ENCODE data around the gene IL17D. TPM values are rescaled to one million over a fixed set of nuclear protein-coding genes. Genes with fewer than 3 reads are reported as not detected.
A peak's percentile ranks its signal among the peaks of the same experiment; 100 is the strongest.

The IL17D gene
- total RNA-seq, 2 donors from 2014 or later = 0.66 to 0.78 TPM

DNA sequence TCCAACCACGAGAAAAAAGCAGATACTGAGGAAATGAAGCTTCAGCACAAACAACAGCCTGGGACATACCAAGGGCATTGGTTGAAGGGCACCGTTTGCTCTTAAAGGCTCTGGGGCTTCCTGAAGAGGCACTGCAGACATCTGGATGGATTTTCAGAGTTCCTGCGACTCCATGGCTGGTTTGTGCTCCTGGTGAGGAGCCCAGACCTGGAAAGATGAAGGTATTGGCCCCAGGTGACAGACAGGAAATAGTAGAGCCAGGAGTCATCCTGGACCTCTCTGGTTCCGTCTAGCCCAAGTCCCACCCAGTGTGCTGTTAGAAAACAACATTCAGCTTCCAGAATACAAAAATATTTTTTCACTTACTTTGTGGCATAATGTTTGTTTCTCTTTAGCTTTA is 6.3 kb downstream of the IL17D start:
- TF ChIP-seq, protein P1, sequence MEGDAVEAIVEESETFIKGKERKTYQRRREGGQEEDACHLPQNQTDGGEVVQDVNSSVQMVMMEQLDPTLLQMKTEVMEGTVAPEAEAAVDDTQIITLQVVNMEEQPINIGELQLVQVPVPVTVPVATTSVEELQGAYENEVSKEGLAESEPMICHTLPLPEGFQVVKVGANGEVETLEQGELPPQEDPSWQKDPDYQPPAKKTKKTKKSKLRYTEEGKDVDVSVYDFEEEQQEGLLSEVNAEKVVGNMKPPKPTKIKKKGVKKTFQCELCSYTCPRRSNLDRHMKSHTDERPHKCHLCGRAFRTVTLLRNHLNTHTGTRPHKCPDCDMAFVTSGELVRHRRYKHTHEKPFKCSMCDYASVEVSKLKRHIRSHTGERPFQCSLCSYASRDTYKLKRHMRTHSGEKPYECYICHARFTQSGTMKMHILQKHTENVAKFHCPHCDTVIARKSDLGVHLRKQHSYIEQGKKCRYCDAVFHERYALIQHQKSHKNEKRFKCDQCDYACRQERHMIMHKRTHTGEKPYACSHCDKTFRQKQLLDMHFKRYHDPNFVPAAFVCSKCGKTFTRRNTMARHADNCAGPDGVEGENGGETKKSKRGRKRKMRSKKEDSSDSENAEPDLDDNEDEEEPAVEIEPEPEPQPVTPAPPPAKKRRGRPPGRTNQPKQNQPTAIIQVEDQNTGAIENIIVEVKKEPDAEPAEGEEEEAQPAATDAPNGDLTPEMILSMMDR (IDR thresholded peaks at IDR 0.05) = no peak
- TF ChIP-seq POLR2A (IDR thresholded peaks at IDR 0.05) = no peak
- intact Hi-C loops (cut with DNase I) = loop anchor here (5.0 to 10.0 kb wide), 2 partner anchors 115 to 213 kb away; no protein-coding TSS in a partner anchor
- ATAC-seq (no peak), DNase-seq (no peak)
- no peaks in the 10 kb centered on the region for H3K27me3 ChIP-seq
- no peaks in the 10 kb centered on the region for H3K9me3 ChIP-seq
- H3K36me3 ChIP-seq (replicated peaks in 1 of 2; ENCODE audit: insufficient read depth in 1 of 2, low read depth in 2 of 2) = no peaks in the 10 kb centered on the region
- no peak overlapping the region for H3K4me3 ChIP-seq
- H3K4me1 ChIP-seq = peaks cover 14% of the 10 kb centered on the region
- 50 to 53% methylated on average over 4 of the region's 4 CpGs for WGBS, 2 donors
- no peak overlapping the region for H3K27ac ChIP-seq

DNA sequence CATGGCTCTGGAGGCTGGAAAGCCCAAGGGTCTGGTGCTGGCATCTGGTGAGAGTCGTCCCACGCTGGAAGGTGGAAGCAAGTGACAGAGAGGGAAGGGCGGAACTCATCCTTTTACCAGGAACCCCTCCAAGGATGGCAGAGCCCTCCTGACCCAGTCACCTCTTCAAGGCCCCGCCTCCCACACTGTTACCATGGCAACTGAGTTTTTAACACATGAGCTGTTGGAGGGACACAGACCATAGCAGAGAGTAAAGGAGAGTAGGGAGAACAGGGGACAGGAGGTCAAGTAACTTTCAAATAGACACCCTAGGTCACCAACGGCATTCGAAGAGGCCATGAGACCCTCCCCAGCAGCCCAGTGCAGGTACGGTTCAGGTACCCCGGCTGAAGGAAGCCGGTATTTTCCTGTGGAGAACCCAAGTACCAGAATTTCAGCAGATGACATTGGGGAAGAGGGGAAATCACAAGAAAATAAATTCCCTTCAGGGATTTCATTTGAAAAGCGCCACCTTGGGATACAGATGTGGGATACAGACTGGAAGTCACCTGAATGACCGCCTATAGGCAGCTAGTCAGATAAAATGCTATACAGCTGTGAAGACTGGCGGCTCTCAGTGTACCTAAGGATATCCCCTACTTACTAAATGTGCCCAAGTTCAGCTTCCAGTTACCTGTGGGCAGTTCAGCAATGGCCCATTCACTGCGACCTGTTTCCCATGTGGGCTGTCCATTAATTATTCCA is 8.0 kb downstream of the IL17D start:
- WGBS, 2 donors = 76 to 80% methylated on average over 13 of the region's 13 CpGs
- no peaks in the 10 kb centered on the region for H3K27me3 ChIP-seq
- no peak overlapping the region for H3K27ac ChIP-seq
- H3K4me3 ChIP-seq = no peak overlapping the region
- TF ChIP-seq POLR2A (IDR thresholded peaks at IDR 0.05) = no peak
- TF ChIP-seq, protein P1 (IDR thresholded peaks at IDR 0.05) = no peak
- DNase-seq (no peak), ATAC-seq (no peak)
- peaks cover 14% of the 10 kb centered on the region for H3K4me1 ChIP-seq
- intact Hi-C loops (cut with DNase I) = loop anchor here (10.0 kb wide), 1 partner anchor 113 kb away; no protein-coding TSS in a partner anchor
- no peaks in the 10 kb centered on the region for H3K9me3 ChIP-seq
- no peaks in the 10 kb centered on the region for H3K36me3 ChIP-seq (replicated peaks in 1 of 2; ENCODE audit: insufficient read depth in 1 of 2, low read depth in 2 of 2)

GRCh38 chr13:20713014-20713376 is 9.5 kb downstream of the IL17D start:
- 11 to 29% methylated on average over 11 of the region's 11 CpGs for WGBS, 2 donors
- intact Hi-C loops (cut with DNase I) = loop anchor here (10.0 kb wide), 1 partner anchor 112 kb away; no protein-coding TSS in a partner anchor
- no peaks in the 10 kb centered on the region for H3K27me3 ChIP-seq
- peaks cover 14% of the 10 kb centered on the region for H3K4me1 ChIP-seq
- no peak overlapping the region for H3K27ac ChIP-seq
- no peak for ATAC-seq
- TF ChIP-seq POLR2A (IDR thresholded peaks at IDR 0.05) = no peak
- no peaks in the 10 kb centered on the region for H3K9me3 ChIP-seq
- DNase-seq = no peak
- H3K4me3 ChIP-seq = no peak overlapping the region
- no peaks in the 10 kb centered on the region for H3K36me3 ChIP-seq (replicated peaks in 1 of 2; ENCODE audit: insufficient read depth in 1 of 2, low read depth in 2 of 2)

- no peak overlapping the region for H3K27ac ChIP-seq
- no peak for ATAC-seq
- 59 to 62% methylated on average over 7 to 11 of the region's 11 CpGs for WGBS, 2 donors
Measured at GRCh38 chr13:20713751-20714150, 10.3 kb downstream of the IL17D start.

DNA sequence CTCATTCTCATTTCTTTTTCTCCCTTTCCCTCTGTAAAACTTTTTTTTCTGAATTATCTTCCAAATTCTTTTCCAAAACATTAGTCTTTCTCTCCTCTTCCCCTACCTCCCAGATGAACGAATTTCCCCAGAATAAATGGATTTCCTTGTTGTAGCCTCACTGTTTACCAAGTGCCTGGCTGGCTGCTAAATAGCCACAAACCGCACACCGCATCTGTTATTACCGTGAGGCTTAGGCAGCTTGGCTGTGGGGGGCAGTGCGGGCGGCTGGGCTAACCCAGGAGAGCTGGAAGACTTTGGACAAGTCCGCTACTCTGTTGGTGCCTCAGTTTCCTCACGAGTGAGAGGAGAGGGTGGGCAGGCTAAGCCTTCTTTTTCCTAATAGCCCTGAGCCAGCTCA is 10.7 kb downstream of the IL17D start:
- 52 to 58% methylated on average over 6 to 8 of the region's 8 CpGs for WGBS, 2 donors
- no peak for DNase-seq

More at GRCh38 chr13:20713751-20714150, 10.3 kb downstream of the IL17D start:
- no peaks in the 10 kb centered on the region for H3K27me3 ChIP-seq
- no peak for DNase-seq
- intact Hi-C loops (cut with DNase I) = loop anchor here (10.0 kb wide), 1 partner anchor 111 kb away; no protein-coding TSS in a partner anchor
- peaks cover 14% of the 10 kb centered on the region for H3K4me1 ChIP-seq
- TF ChIP-seq, protein P1 (IDR thresholded peaks at IDR 0.05) = no peak
- TF ChIP-seq POLR2A (IDR thresholded peaks at IDR 0.05) = no peak
- no peak overlapping the region for H3K4me3 ChIP-seq
- H3K36me3 ChIP-seq (replicated peaks in 1 of 2; ENCODE audit: insufficient read depth in 1 of 2, low read depth in 2 of 2) = no peaks in the 10 kb centered on the region
- H3K9me3 ChIP-seq = no peaks in the 10 kb centered on the region

More for the DNA sequence above, 10.7 kb downstream of the IL17D start:
- no peak for ATAC-seq
- H3K27ac ChIP-seq = peak overlapping the region in 1 of 4 donors; percentile 17
- no peaks in the 10 kb centered on the region for H3K36me3 ChIP-seq (replicated peaks in 1 of 2; ENCODE audit: insufficient read depth in 1 of 2, low read depth in 2 of 2)
- TF ChIP-seq POLR2A (IDR thresholded peaks at IDR 0.05) = no peak
- TF ChIP-seq, protein P1 (IDR thresholded peaks at IDR 0.05) = no peak
- H3K4me3 ChIP-seq = no peak overlapping the region
- intact Hi-C loops (cut with DNase I) = loop anchor here (10.0 kb wide), 1 partner anchor 111 kb away; no protein-coding TSS in a partner anchor
- peaks cover 14% of the 10 kb centered on the region for H3K4me1 ChIP-seq
- no peaks in the 10 kb centered on the region for H3K9me3 ChIP-seq
- H3K27me3 ChIP-seq = no peaks in the 10 kb centered on the region

Measured in body of pancreas (tissue), 4 donors.